Calu3 (cell line): ENCODE measurements around the gene EXOC6B. TPM values are rescaled to one million over a fixed set of nuclear protein-coding genes. Genes with fewer than 3 reads are reported as not detected.

Experiments
- BruUV-seq: library from RNA; stranded (reverse); fragments of 400-500 nt; replicated peaks from 2 replicates; lab custom pipeline; 2021; lab: Mats Ljungman, UMichigan
- CTCF ChIA-PET: fragments of 300-600 bp; sonication (Branson Sonifier 250); formaldehyde crosslinking; loops from one replicate; lab custom pipeline; 2022; ENCODE audit warnings: antibody characterized with exemption; lab: Charles Lee
- DNase-seq: peaks from one replicate; pipeline ENCODE4 v3.0.0; 2022
- H3K27ac Mint-ChIP-seq: one replicate; pipeline ENCODE4 v1.8.0; 2022; ENCODE audit warnings: mixed read lengths; ENCODE audit not compliant: unreplicated experiment
- H3K27me3 Mint-ChIP-seq: one replicate; pipeline ENCODE4 v1.8.0; 2022; ENCODE audit warnings: mixed read lengths; ENCODE audit not compliant: unreplicated experiment
- H3K36me3 Mint-ChIP-seq: one replicate; pipeline ENCODE4 v1.8.0; 2022; ENCODE audit warnings: mild to moderate bottlenecking, moderate library complexity, mixed read lengths; ENCODE audit not compliant: insufficient read depth, unreplicated experiment
- H3K4me1 Mint-ChIP-seq: one replicate; pipeline ENCODE4 v1.8.0; 2022; ENCODE audit warnings: mild to moderate bottlenecking, low read depth, mixed read lengths; ENCODE audit not compliant: unreplicated experiment
- H3K4me3 Mint-ChIP-seq: one replicate; pipeline ENCODE4 v1.8.0; 2022; ENCODE audit warnings: mild to moderate bottlenecking, low read depth, moderate library complexity, mixed read lengths; ENCODE audit not compliant: unreplicated experiment
- H3K9me3 Mint-ChIP-seq: one replicate; pipeline ENCODE4 v1.8.0; 2022; ENCODE audit warnings: low read depth, mixed read lengths; ENCODE audit not compliant: unreplicated experiment
- CTCF ChIP-seq: fragments of 200-600 bp; IDR thresholded peaks from one replicate; pipeline ENCODE4 v1.8.0; 2022; ENCODE audit warnings: antibody characterized with exemption; ENCODE audit not compliant: unreplicated experiment
- intact Hi-C: fragments of 100-400 bp; cut with micrococcal nuclease; formaldehyde crosslinking; loops from one replicate; pipeline ENCODE4 v1.10.0; 2022; ENCODE audit not compliant: unreplicated experiment
- total RNA-seq: library from RNA; stranded (reverse); gene quantifications from 2 replicates; pipeline ENCODE4 v1.2.3, GENCODE V29; 2022

Gene EXOC6B
- total RNA-seq, 1 experiment from 2014 or later: 26.6 TPM

GRCh38 chr2:72211350-72211749 is 614.5 kb downstream of the EXOC6B start:
- Mint-ChIP-seq H3K9me3 (no peaks in the 10 kb centered on the region), H3K4me1 (peaks cover 27% of the 10 kb centered on the region), H3K36me3 (no peaks in the 10 kb centered on the region), H3K27ac (no peak overlapping the region), H3K4me3 (no peak overlapping the region), H3K27me3 (no peaks in the 10 kb centered on the region)
- intact Hi-C loops: no loop called here
- no TSS peak for BruUV-seq
- CTCF ChIA-PET: no interaction called here
- no peak for TF ChIP-seq CTCF
- no peak for DNase-seq

- H3K4me1 Mint-ChIP-seq: peaks cover 31% of the 10 kb centered on the region
- no peaks in the 10 kb centered on the region for H3K27me3 Mint-ChIP-seq
- no TSS peak for BruUV-seq
- no peak for TF ChIP-seq CTCF
- CTCF ChIA-PET: no interaction called here
- no peak overlapping the region for H3K27ac Mint-ChIP-seq
- no peak overlapping the region for H3K4me3 Mint-ChIP-seq
- intact Hi-C loops: no loop called here
- peak; percentile 31 for DNase-seq
- no peaks in the 10 kb centered on the region for H3K9me3 Mint-ChIP-seq
- no peaks in the 10 kb centered on the region for H3K36me3 Mint-ChIP-seq
Observed at GRCh38 chr2:72210470-72210869, 615.4 kb downstream of the EXOC6B start.

GRCh38 chr2:72208225-72208624 is 617.6 kb downstream of the EXOC6B start:
- no peaks in the 10 kb centered on the region for H3K9me3 Mint-ChIP-seq
- no peak overlapping the region for H3K27ac Mint-ChIP-seq
- CTCF ChIA-PET: no interaction called here
- H3K4me1 Mint-ChIP-seq: peaks cover 41% of the 10 kb centered on the region
- DNase-seq: no peak
- H3K4me3 Mint-ChIP-seq: no peak overlapping the region
- intact Hi-C loops: no loop called here
- TF ChIP-seq CTCF: no peak
- BruUV-seq: no TSS peak
- H3K27me3 Mint-ChIP-seq: no peaks in the 10 kb centered on the region
- no peaks in the 10 kb centered on the region for H3K36me3 Mint-ChIP-seq

GRCh38 chr2:72207334-72207733 is 618.5 kb downstream of the EXOC6B start:
- no TSS peak for BruUV-seq
- H3K4me3 Mint-ChIP-seq: no peak overlapping the region
- intact Hi-C loops: no loop called here

More at GRCh38 chr2:72207334-72207733, 618.5 kb downstream of the EXOC6B start:
- peaks cover 44% of the 10 kb centered on the region for H3K4me1 Mint-ChIP-seq
- no peak for DNase-seq
- no peak for TF ChIP-seq CTCF
- no peaks in the 10 kb centered on the region for H3K36me3 Mint-ChIP-seq
- H3K9me3 Mint-ChIP-seq: no peaks in the 10 kb centered on the region
- CTCF ChIA-PET: no interaction called here
- no peak overlapping the region for H3K27ac Mint-ChIP-seq
- no peaks in the 10 kb centered on the region for H3K27me3 Mint-ChIP-seq
